ENCODE results near the gene TRAPPC8. TPM values are rescaled to one million over a fixed set of nuclear protein-coding genes. Genes with fewer than 3 reads are reported as not detected.
"Not testable (repeated sequence)": the region's sequence is repeated elsewhere in the genome, so short reads cannot be mapped to it uniquely, and the experiment has no call there.

Gene TRAPPC8
- total RNA-seq, 4 donors from 2014 or later = 35.0 to 49.4 (median 42.5) TPM

- no peaks in the 10 kb centered on the region for H3K9me3 ChIP-seq
- no peak for TF ChIP-seq CTCF (IDR thresholded peaks at IDR 0.05)
- H3K27ac ChIP-seq (replicated peaks in 1 of 4) = no peak overlapping the region
- intact Hi-C loops (cut with DNase I) = no loop called here
- H3K27me3 ChIP-seq = no peaks in the 10 kb centered on the region
- no peaks in the 10 kb centered on the region for H3K4me1 ChIP-seq
- H3K36me3 ChIP-seq = no peaks in the 10 kb centered on the region
- H3K4me3 ChIP-seq = no peak overlapping the region
- WGBS = 30% methylated on average over 3 of the region's 3 CpGs
- DNase-seq (ENCODE audit: extremely low spot score) = no peak
These were observed 128.8 kb downstream of the TRAPPC8 start for GRCh38 chr18:31814132-31814531.

GRCh38 chr18:31810336-31811130 lies 132.4 kb downstream of the TRAPPC8 start:
- WGBS = 81% methylated on average over 7 of the region's 7 CpGs
- H3K36me3 ChIP-seq; H3K27me3 ChIP-seq; H3K4me1 ChIP-seq; H3K4me3 ChIP-seq; DNase-seq (ENCODE audit: extremely low spot score); H3K27ac ChIP-seq (replicated peaks in 1 of 4); H3K9me3 ChIP-seq; intact Hi-C loops (cut with DNase I): not testable (repeated sequence)

- H3K9me3 ChIP-seq; H3K4me1 ChIP-seq; intact Hi-C loops (cut with DNase I); H3K4me3 ChIP-seq; H3K27ac ChIP-seq (replicated peaks in 1 of 4); H3K27me3 ChIP-seq; H3K36me3 ChIP-seq; DNase-seq (ENCODE audit: extremely low spot score): not testable (repeated sequence)
- 70% methylated on average over 4 of the region's 4 CpGs for WGBS
These were observed 133.9 kb downstream of the TRAPPC8 start for GRCh38 chr18:31809049-31809448.

- WGBS = 73% methylated on average over 2 of the region's 2 CpGs
- TF ChIP-seq CTCF (IDR thresholded peaks at IDR 0.05) = no peak
- no peak for TF ChIP-seq POLR2A (IDR thresholded peaks at IDR 0.05; ENCODE audit: low read depth)
- no peak for TF ChIP-seq POLR2AphosphoS5 (IDR thresholded peaks at IDR 0.05)
- no peak for TF ChIP-seq EP300 (IDR thresholded peaks at IDR 0.05)
- Histone ChIP-seq H3K4me3 (no peak overlapping the region), H3K27ac (replicated peaks in 1 of 4) (no peak overlapping the region), H3K4me1 (no peaks in the 10 kb centered on the region), H3K9me3 (no peaks in the 10 kb centered on the region), H3K36me3 (no peaks in the 10 kb centered on the region), H3K27me3 (no peaks in the 10 kb centered on the region)
- no peak for DNase-seq (ENCODE audit: extremely low spot score)
- intact Hi-C loops (cut with DNase I) = no loop called here
These were observed 141.8 kb downstream of the TRAPPC8 start for GRCh38 chr18:31801078-31801477.

- H3K27me3 ChIP-seq; H3K4me3 ChIP-seq; H3K4me1 ChIP-seq; H3K27ac ChIP-seq (replicated peaks in 1 of 4); H3K36me3 ChIP-seq; DNase-seq (ENCODE audit: extremely low spot score); intact Hi-C loops (cut with DNase I); H3K9me3 ChIP-seq: not testable (repeated sequence)
- 96% methylated on average over 2 of the region's 5 CpGs for WGBS
These were observed 143.7 kb downstream of the TRAPPC8 start for GRCh38 chr18:31799257-31799656.

GRCh38 chr18:31798399-31798798 lies 144.5 kb downstream of the TRAPPC8 start:
- TF ChIP-seq POLR2A (IDR thresholded peaks at IDR 0.05; ENCODE audit: low read depth) (no peak), POLR2AphosphoS5 (IDR thresholded peaks at IDR 0.05) (no peak), CTCF (IDR thresholded peaks at IDR 0.05) (no peak), EP300 (IDR thresholded peaks at IDR 0.05) (no peak)

More at GRCh38 chr18:31798399-31798798, 144.5 kb downstream of the TRAPPC8 start:
- DNase-seq (ENCODE audit: extremely low spot score) = no peak
- Histone ChIP-seq H3K27ac (replicated peaks in 1 of 4) (no peak overlapping the region), H3K9me3 (no peaks in the 10 kb centered on the region), H3K27me3 (no peaks in the 10 kb centered on the region), H3K4me1 (no peaks in the 10 kb centered on the region), H3K36me3 (no peaks in the 10 kb centered on the region), H3K4me3 (no peak overlapping the region)
- whole genome bisulfite sequencing = 90% methylated on average over 2 of the region's 2 CpGs
- intact Hi-C loops (cut with DNase I) = no loop called here

Data from esophagus muscularis mucosa (tissue), 4 donors.